SK-N-SH (cell line): Measurements from ENCODE around the gene RASD2. TPM values are rescaled to one million over a fixed set of nuclear protein-coding genes. Genes with fewer than 3 reads are reported as not detected.

Experiments
- CTCF ChIA-PET: fragments of 300-600, 350-600 bp; formaldehyde crosslinking; extraction: SDS; loops from one replicate; lab custom pipeline; 2021; lab: Yijun Ruan, JAX
- POLR2A ChIA-PET: fragments of 350-600 bp; sonication (Branson Sonifier 250); formaldehyde crosslinking; extraction: SDS; loops from one replicate; lab custom pipeline; 2020; ENCODE audit warnings: antibody characterized with exemption, inconsistent platforms; lab: Yijun Ruan, JAX
- DNase-seq: peaks from one replicate; pipeline ENCODE4 v3.0.0; 2012
- H2AFZ ChIP-seq: fragments of 200-600 bp; sonication (generic); 2 replicates; pipeline ENCODE4 v1.8.1; 2016; ENCODE audit warnings: antibody characterized with exemption, mild to moderate bottlenecking, low read depth
- H3F3A ChIP-seq: fragments of 200-600 bp; sonication (generic); replicated peaks from 2 replicates; pipeline ENCODE3; 2016; ENCODE audit warnings: antibody characterized with exemption, mild to moderate bottlenecking; ENCODE audit not compliant: insufficient read depth
- H3K27ac ChIP-seq, 2 experiments: fragments of 200-500 bp in 1 of 2; fragments of 200-600 bp in 1 of 2; sonication (Bioruptor generic) in 1 of 2; sonication (generic), shearing (Covaris generic) in 1 of 2; 2 replicates each; pipeline versions ENCODE4 v1.5.1 to v1.6.1; 2014 to 2016; ENCODE audit warnings: low read depth in 2 of 2, inconsistent platforms in 1 of 2, low read length in 1 of 2, mild to moderate bottlenecking in 1 of 2, mixed read lengths in 1 of 2
- H3K27me3 ChIP-seq: fragments of 200-600 bp; sonication (generic), shearing (Covaris generic); 2 replicates; pipeline ENCODE4 v1.6.1; 2016; ENCODE audit warnings: mixed run types; ENCODE audit not compliant: insufficient read depth
- H3K36me3 ChIP-seq, 2 experiments: fragments of 200-500 bp in 1 of 2; fragments of 200-600 bp in 1 of 2; sonication (Bioruptor generic) in 1 of 2; sonication (generic) in 1 of 2; replicated peaks in 1 of 2; 2 replicates each; pipeline versions ENCODE3 to v1.5.1; 2014 to 2016; ENCODE audit warnings: low read length in 1 of 2, mild to moderate bottlenecking in 1 of 2; ENCODE audit not compliant: insufficient read depth in 2 of 2, control insufficient read depth in 1 of 2
- H3K4me1 ChIP-seq, 2 experiments: fragments of 200-500 bp in 1 of 2; fragments of 200-600 bp in 1 of 2; sonication (Bioruptor generic) in 1 of 2; sonication (generic), shearing (Covaris generic) in 1 of 2; 2 replicates each; pipeline versions ENCODE4 v1.5.1 to v1.6.1; 2014 to 2016; ENCODE audit warnings: low read depth in 1 of 2, low read length in 1 of 2, mixed run types in 1 of 2; ENCODE audit not compliant: insufficient read depth in 2 of 2, control insufficient read depth in 1 of 2
- H3K4me2 ChIP-seq: fragments of 200-600 bp; sonication (generic), shearing (Covaris generic); 2 replicates; pipeline ENCODE4 v1.6.1; 2017; ENCODE audit warnings: mixed run types
- H3K4me3 ChIP-seq, 2 experiments: fragments of 200-500 bp in 1 of 2; fragments of 200-600 bp in 1 of 2; sonication (Bioruptor generic) in 1 of 2; sonication (generic), shearing (Covaris generic) in 1 of 2; 2 replicates each; pipeline versions ENCODE4 v1.5.1 to v1.8.1; 2014 to 2016; ENCODE audit warnings: low read depth in 2 of 2, inconsistent platforms in 1 of 2, low read length in 1 of 2, mild to moderate bottlenecking in 1 of 2, mixed read lengths in 1 of 2, moderate library complexity in 1 of 2
- H3K79me2 ChIP-seq: fragments of 200-600 bp; sonication (generic); 2 replicates; pipeline ENCODE4 v1.8.1; 2017; ENCODE audit warnings: mild to moderate bottlenecking; ENCODE audit not compliant: insufficient read depth
- H3K9ac ChIP-seq: fragments of 200-600 bp; sonication (generic); 2 replicates; pipeline ENCODE4 v1.6.1; 2017; ENCODE audit warnings: mixed run types
- H3K9me2 ChIP-seq: fragments of 200-600 bp; sonication (generic); 2 replicates; pipeline ENCODE4 v1.6.1; 2017; ENCODE audit warnings: mixed run types
- H3K9me3 ChIP-seq: fragments of 200-600 bp; sonication (generic); 2 replicates; pipeline ENCODE4 v1.6.1; 2017; ENCODE audit warnings: mixed run types, mild to moderate bottlenecking, moderate library complexity
- H4K20me1 ChIP-seq: fragments of 200-600 bp; sonication (generic); 2 replicates; pipeline ENCODE4 v1.6.1; 2017; ENCODE audit warnings: mild to moderate bottlenecking, mixed run types; ENCODE audit not compliant: insufficient read depth
- EP300 ChIP-seq, 2 experiments: IDR thresholded peaks; 2 replicates each; pipeline versions ENCODE4 v1.4.0 to v1.6.1; 2012; ENCODE audit warnings: borderline replicate concordance in 1 of 2, low read depth in 1 of 2, low read length in 1 of 2
- FOSL2 ChIP-seq: IDR thresholded peaks from 2 replicates; pipeline ENCODE4 v1.4.0; 2012; ENCODE audit warnings: low read depth, mild to moderate bottlenecking, moderate library complexity, borderline replicate concordance
- GABPA ChIP-seq: IDR thresholded peaks from 2 replicates; pipeline ENCODE4 v1.4.0; 2012; ENCODE audit warnings: low read depth, mild to moderate bottlenecking
- GATA2 ChIP-seq: sonication (generic); formaldehyde crosslinking; IDR thresholded peaks from 2 replicates; pipeline ENCODE4 v1.5.0; 2020; ENCODE audit warnings: mild to moderate bottlenecking, missing genetic modification reagents
- JUND ChIP-seq: IDR thresholded peaks from 2 replicates; pipeline ENCODE4 v1.4.0; 2012
- MEF2A ChIP-seq: IDR thresholded peaks from 2 replicates; pipeline ENCODE4 v1.4.0; 2012; ENCODE audit warnings: low read depth, borderline replicate concordance
- NFIC ChIP-seq: IDR thresholded peaks from 2 replicates; pipeline ENCODE4 v1.4.0; 2012; ENCODE audit warnings: borderline replicate concordance
- POLR2AphosphoS5 ChIP-seq: IDR thresholded peaks from 2 replicates; pipeline ENCODE4 v1.6.1; 2012; ENCODE audit warnings: low read depth, low read length
- RCOR1 ChIP-seq: fragments of 150-350 bp; IDR thresholded peaks from 2 replicates; pipeline ENCODE4 v1.6.1; 2017; ENCODE audit warnings: antibody characterized with exemption, low read length
- RFX5 ChIP-seq: IDR thresholded peaks from 2 replicates; pipeline ENCODE4 v1.6.1; 2012; ENCODE audit warnings: mild to moderate bottlenecking, improper control_type of control experiment, low read length
- RXRA ChIP-seq: IDR thresholded peaks from 2 replicates; pipeline ENCODE4 v1.4.0; 2012; ENCODE audit warnings: low read depth, mild to moderate bottlenecking, borderline replicate concordance
- SIN3A ChIP-seq: IDR thresholded peaks from 2 replicates; pipeline ENCODE4 v1.6.1; 2012; ENCODE audit warnings: low read depth, mild to moderate bottlenecking, low read length, moderate library complexity, borderline replicate concordance
- SMC3 ChIP-seq: IDR thresholded peaks from 2 replicates; pipeline ENCODE4 v1.6.1; 2012; ENCODE audit warnings: low read depth, low read length, improper control_type of control experiment
- TEAD4 ChIP-seq: IDR thresholded peaks from 2 replicates; pipeline ENCODE4 v1.4.0; 2012; ENCODE audit warnings: mild to moderate bottlenecking, borderline replicate concordance; ENCODE audit not compliant: insufficient read depth
- WGBS: methylation state at CpG from one replicate; pipeline ENCODE4 v1.1.6; 2017; ENCODE audit warnings: low lambda C conversion rate; 5-methylcytosine and 5-hydroxymethylcytosine counted together
- polyA plus RNA-seq, 3 experiments: library from polyadenylated mRNA; depleted of rRNA; stranded (reverse); fragments of >200 nt; gene quantifications; 2 replicates each; pipeline ENCODE4 v1.2.3, GENCODE V29; 2012
- TF ChIP-seq, protein P1 (sequence below): IDR thresholded peaks from 2 replicates; pipeline ENCODE4 v1.4.0; 2012; ENCODE audit warnings: low read depth, borderline replicate concordance
- TF ChIP-seq, protein P2 (sequence below): fragments of 200-600 bp; sonication (generic); IDR thresholded peaks from 2 replicates; pipeline ENCODE4 v1.6.1; 2017; ENCODE audit warnings: antibody characterized with exemption, mild to moderate bottlenecking, moderate library complexity
- TF ChIP-seq, protein P3 (sequence below): IDR thresholded peaks from 2 replicates; pipeline ENCODE4; 2012
- TF ChIP-seq, protein P4 (sequence below): fragments of 150-350 bp; IDR thresholded peaks from 2 replicates; pipeline ENCODE4 v1.6.1; 2017; ENCODE audit warnings: antibody characterized with exemption, low read length, low read depth, borderline replicate concordance
- TF ChIP-seq, protein P5 (sequence below): IDR thresholded peaks from 2 replicates; pipeline ENCODE4 v1.4.0; 2012; ENCODE audit warnings: low read depth

Gene RASD2
- polyA plus RNA-seq, 1 of the 3 experiments (the other 2 are of a cell fraction) = 0.30 TPM

DNA sequence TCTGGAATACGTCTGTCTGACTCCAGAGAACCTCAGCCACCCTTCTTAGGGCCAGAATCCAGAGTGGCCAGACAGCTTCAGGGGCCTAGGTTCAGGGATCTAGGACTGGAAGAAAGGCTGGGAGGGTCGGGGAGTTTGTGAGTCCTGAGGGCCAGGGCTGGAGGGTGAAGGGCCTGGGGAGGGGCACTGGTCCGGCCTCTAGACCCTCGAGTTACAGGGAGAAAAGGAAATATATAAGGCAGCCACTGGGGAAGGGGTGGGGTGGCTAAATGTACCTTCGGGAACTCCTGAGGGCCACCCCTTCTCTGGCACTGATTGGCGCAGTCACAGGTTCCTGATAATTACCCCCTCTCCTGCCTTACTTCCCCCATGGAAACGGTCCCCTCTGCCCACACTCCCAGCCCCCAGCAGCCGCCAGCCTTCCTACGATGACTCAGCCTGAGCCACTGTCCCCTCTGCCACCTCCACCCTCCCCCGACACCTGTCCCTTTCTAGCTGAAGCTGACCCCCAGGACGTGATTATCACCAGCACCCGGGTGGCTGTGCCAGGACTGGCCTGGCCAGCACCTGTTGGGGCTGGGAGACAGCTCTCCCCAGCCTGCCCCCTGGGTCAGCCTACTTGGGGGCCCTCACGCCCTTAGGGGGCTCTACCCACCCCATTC is 50.1 kb downstream of the RASD2 start (continued):
- TF ChIP-seq, protein P1, sequence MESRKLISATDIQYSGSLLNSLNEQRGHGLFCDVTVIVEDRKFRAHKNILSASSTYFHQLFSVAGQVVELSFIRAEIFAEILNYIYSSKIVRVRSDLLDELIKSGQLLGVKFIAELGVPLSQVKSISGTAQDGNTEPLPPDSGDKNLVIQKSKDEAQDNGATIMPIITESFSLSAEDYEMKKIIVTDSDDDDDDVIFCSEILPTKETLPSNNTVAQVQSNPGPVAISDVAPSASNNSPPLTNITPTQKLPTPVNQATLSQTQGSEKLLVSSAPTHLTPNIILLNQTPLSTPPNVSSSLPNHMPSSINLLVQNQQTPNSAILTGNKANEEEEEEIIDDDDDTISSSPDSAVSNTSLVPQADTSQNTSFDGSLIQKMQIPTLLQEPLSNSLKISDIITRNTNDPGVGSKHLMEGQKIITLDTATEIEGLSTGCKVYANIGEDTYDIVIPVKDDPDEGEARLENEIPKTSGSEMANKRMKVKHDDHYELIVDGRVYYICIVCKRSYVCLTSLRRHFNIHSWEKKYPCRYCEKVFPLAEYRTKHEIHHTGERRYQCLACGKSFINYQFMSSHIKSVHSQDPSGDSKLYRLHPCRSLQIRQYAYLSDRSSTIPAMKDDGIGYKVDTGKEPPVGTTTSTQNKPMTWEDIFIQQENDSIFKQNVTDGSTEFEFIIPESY = no peak
- TF ChIP-seq, protein P2, sequence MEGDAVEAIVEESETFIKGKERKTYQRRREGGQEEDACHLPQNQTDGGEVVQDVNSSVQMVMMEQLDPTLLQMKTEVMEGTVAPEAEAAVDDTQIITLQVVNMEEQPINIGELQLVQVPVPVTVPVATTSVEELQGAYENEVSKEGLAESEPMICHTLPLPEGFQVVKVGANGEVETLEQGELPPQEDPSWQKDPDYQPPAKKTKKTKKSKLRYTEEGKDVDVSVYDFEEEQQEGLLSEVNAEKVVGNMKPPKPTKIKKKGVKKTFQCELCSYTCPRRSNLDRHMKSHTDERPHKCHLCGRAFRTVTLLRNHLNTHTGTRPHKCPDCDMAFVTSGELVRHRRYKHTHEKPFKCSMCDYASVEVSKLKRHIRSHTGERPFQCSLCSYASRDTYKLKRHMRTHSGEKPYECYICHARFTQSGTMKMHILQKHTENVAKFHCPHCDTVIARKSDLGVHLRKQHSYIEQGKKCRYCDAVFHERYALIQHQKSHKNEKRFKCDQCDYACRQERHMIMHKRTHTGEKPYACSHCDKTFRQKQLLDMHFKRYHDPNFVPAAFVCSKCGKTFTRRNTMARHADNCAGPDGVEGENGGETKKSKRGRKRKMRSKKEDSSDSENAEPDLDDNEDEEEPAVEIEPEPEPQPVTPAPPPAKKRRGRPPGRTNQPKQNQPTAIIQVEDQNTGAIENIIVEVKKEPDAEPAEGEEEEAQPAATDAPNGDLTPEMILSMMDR = no peak
- TF ChIP-seq, protein P3, sequence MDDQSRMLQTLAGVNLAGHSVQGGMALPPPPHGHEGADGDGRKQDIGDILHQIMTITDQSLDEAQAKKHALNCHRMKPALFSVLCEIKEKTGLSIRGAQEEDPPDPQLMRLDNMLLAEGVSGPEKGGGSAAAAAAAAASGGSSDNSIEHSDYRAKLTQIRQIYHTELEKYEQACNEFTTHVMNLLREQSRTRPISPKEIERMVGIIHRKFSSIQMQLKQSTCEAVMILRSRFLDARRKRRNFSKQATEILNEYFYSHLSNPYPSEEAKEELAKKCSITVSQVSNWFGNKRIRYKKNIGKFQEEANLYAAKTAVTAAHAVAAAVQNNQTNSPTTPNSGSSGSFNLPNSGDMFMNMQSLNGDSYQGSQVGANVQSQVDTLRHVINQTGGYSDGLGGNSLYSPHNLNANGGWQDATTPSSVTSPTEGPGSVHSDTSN = no peak
- TF ChIP-seq FOSL2 = no peak
- TF ChIP-seq GATA2 = no peak
- TF ChIP-seq NFIC = no peak
- no peak for TF ChIP-seq EP300 (IDR thresholded peaks at IDR 0.05; ENCODE audit: borderline replicate concordance in 1 of 2, low read depth in 1 of 2, low read length in 1 of 2)
- TF ChIP-seq, all 33 proteins: peak for 0

DNA sequence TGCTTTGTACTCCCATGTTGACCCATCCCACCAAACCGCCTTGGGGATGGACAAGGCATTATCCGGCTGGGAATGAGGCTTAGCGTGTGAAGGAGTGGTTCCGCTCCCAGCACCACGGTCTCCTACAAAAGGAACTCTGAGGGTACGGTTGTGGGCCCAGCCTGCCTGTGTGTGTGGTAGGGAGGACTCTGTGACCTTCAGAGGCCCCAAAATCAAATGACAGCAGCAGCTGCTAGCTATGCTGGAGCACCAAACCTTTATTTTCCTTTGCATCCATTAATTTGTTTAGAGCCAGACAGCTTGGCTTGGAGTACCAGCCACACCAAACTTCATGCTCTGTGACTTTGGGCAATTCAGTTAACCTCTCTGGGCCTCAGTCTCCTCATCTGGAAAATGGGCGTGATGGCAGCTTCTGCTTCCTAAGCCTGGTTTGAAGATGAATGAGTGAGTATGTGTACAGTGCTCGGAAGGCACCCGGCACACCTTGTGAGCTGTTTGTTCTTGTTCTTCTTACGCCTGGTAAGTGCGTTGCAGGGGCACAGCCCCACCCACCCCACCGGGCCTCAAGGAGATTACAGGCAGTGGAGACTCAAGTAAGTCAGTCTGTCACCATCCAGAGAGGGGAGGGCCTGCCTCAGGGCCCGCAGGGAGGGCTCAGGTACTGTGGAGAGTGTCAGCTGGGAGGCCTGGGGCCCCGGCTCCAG is 51.2 kb downstream of the RASD2 start:
- WGBS = 97% methylated on average over 6 of the region's 14 CpGs
- POLR2A ChIA-PET = no interaction called here

More for the DNA sequence above, 51.2 kb downstream of the RASD2 start:
- Histone ChIP-seq H3K4me3 (no peak overlapping the region), H3K4me1 (peaks cover 4 to 41% of the 10 kb centered on the region in 2 experiments; a peak in 2 of 4 replicates), H3K27me3 (no peaks in the 10 kb centered on the region), H3K9ac (no peak overlapping the region), H3K27ac (no peak overlapping the region), H3K9me3 (no peaks in the 10 kb centered on the region), H3K4me2 (no peak overlapping the region), H3F3A (peaks cover 10% of the 10 kb centered on the region), H2AFZ (no peak overlapping the region), H3K79me2 (no peaks in the 10 kb centered on the region), H4K20me1 (no peaks in the 10 kb centered on the region), H3K9me2 (no peaks in the 10 kb centered on the region), H3K36me3 (no peaks in the 10 kb centered on the region)
- CTCF ChIA-PET = interaction anchor here (0.7 to 3.4 kb wide), 6 partner anchors 9 to 161 kb away, joined by 3 to 13 read pairs (median 5); no protein-coding TSS in a partner anchor
- TF ChIP-seq, protein P4, sequence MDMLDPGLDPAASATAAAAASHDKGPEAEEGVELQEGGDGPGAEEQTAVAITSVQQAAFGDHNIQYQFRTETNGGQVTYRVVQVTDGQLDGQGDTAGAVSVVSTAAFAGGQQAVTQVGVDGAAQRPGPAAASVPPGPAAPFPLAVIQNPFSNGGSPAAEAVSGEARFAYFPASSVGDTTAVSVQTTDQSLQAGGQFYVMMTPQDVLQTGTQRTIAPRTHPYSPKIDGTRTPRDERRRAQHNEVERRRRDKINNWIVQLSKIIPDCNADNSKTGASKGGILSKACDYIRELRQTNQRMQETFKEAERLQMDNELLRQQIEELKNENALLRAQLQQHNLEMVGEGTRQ = no peak
- no peak for TF ChIP-seq MEF2A
- TF ChIP-seq RXRA = no peak
- TF ChIP-seq TEAD4 = no peak
- no peak for TF ChIP-seq SIN3A
- no peak for TF ChIP-seq JUND
- no peak for TF ChIP-seq RCOR1
- TF ChIP-seq, protein P5, sequence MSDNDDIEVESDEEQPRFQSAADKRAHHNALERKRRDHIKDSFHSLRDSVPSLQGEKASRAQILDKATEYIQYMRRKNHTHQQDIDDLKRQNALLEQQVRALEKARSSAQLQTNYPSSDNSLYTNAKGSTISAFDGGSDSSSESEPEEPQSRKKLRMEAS = no peak
- TF ChIP-seq POLR2AphosphoS5 = no peak
- no peak for TF ChIP-seq RFX5
- TF ChIP-seq GABPA = no peak
- no peak for TF ChIP-seq SMC3
- no peak for DNase-seq
